GM19397 (cell line): ENCODE data around the gene GLCCI1.

ENCODE experiments used
- ATAC-seq: cut with Tn5 transposase; IDR thresholded peaks from one replicate; pipeline ENCODE4 v1.9.1; 2021; ENCODE audit warnings: mild to moderate bottlenecking, moderate library complexity; ENCODE audit not compliant: unreplicated experiment

The GLCCI1 gene

DNA sequence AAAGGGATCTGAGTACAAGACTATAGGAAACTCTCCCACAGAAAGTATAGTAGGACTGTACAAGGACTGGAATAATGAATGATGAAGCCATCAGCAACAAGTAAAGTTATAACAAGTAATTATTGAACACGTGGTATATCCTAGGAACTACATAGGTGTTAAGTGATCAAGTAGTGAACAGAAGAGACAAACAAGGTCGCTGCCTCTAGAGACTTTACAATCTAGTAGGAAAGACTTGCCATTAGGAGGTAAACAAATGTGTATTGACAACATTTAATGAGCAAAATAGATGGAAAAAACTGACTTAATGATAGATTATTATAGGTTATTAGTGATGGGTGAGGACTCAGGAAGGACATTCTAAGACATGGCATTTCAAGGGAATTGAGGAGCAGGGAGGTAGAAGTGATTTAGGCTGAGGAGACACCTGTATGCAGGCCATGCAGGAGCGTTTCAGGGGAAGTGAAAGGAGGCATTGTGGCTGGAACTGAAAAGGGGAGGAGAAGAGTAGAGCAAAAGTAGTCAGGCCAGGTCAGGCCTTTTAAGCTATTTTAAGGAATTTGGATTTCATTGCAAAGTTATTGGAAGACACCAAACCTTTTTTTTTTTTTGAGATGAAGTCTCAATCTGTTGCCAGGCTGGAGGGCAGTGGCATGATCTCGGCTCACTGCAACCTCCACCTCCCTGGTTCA, 8.5 kb upstream of the GLCCI1 start:
- peak; percentile 81 for ATAC-seq

DNA sequence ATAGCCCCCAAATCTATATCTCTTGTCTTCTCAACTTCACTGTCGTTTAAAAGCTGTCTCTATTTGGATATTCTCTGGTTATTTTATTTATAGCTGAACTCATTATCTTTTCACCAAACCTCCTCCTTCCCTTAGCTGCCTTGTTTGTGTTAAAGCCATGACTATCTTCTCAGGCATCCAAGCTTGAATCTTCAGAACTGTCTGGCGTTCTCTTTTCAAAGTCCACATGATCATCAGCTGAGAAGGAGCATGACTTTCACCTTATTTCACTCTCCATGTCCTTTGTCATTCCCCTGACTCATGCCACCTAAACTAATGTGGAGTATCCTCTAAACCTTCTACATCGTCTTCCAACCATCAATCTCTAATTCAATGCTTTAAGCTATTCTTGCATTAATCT, 5.7 kb upstream of the GLCCI1 start:
- no peak for ATAC-seq

- ATAC-seq, result no peak
Observed at GRCh38 chr7:7964250-7964649, 4.3 kb upstream of the GLCCI1 start.

DNA sequence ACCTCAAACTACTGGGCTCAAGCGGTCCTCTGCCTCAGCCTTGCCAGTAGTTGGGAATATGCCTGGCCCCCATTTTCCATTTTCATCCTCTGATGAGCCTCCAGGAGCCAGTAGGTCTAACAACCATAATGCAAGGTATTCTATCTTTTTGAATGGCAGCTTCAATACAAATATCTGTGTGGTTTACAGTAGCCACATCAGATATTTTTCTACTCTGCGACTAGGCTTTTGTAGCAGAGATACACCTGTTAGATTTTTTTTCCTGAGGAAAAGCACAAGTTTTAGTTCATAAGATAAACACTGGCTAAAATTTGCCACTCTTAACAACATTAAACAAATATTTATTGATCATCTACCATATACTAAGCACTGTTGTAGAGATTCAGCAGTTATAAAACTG, 3.9 kb upstream of the GLCCI1 start:
- no peak for ATAC-seq

DNA sequence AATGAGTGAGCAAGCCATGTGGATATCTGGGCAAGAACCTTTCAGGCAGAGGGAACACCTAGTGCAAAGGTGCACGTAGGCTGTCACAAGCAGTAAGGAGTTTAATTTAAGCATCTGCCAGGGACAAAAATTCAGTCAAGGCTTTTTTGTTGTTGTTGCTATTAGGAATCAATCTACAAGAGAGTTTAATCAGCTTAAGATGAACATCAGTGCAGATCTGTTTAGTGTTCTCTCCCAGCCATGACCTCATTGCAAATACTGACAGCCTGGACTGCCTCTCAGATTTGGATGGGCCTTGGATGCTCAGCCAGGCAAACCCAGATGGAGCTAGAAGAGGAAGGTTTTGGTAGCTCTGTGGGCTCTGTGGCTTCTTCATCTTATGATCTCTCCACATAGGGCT, 3.3 kb upstream of the GLCCI1 start:
- no peak for ATAC-seq

- ATAC-seq, result no peak
Observed at GRCh38 chr7:7966141-7966734, 2.4 kb upstream of the GLCCI1 start.

GRCh38 chr7:7967886-7968543, 581 bp upstream of the GLCCI1 start:
- no peak for ATAC-seq

DNA sequence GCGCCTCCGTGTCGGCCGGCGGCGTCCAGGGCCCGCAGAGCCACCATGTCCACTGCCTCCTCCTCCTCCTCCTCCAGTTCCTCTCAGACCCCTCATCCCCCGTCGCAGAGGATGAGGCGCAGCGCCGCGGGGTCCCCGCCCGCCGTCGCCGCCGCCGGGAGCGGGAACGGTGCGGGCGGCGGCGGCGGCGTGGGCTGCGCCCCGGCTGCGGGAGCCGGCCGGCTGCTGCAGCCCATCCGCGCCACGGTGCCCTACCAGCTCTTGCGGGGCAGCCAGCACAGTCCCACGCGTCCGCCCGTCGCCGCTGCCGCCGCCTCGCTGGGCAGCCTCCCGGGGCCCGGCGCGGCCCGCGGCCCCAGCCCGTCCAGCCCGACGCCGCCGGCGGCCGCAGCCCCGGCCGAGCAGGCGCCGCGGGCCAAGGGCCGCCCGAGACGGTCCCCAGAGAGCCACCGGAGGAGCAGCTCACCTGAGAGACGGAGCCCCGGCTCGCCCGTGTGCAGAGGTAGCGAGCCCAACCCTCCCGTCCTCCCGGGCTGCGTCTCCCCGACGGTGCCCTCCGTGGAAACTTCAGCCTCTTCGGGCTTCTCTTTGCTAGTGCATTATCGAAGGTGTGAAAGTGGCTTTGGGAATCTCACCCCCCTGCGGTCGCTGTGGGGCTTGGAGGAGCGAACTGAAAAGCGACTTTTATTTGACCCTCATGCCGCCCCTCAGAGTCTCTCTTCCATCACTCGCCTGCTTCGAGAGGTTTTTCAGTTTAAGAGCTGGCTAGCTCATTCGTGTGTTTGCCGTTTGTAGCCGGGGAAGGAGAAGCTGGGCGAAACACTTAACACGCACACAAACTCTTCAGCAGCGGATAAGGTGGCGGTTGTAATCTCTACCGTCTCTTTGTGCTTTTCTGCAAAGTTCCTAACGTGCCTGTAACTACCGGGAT, 975 bp downstream of the GLCCI1 start:
- peak; percentile 4 for ATAC-seq

GRCh38 chr7:7970237-7970530, 1.6 kb downstream of the GLCCI1 start:
- no peak for ATAC-seq

DNA sequence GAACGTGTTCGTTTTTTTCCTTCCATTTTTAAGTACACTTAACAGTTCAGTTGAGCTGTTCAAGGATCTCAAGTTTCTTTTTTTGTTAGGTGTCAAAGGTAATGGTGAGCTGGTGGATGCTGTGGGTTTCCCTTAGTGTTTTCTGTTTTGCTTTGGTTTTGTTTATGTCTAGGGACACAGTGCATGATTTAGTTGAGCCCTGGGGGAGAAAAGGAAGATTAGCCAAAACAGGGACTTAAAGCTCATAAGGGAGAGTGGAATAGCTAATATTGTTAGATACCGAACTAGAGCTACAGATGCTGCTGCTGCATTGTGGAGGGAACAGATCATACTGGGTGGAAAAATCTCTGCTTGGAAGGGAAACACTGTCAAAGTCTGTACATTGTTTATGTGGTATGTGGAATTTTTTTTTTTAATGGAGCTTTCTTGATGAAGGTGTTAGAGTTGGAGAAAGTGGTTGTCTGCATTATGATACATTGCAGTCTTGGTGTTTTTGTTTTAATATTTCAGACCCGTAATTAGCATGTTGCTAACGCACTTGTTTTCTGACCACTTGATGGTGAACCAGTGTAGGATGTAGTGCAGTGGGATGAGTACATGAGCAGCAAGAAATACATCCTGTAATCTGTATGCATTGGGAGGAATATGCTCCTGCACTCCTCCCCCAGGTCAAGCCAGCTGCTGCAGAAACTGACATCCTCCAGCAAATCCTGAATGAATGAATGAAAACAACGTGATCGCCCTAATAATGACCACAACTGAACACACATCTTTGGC, 2.1 kb downstream of the GLCCI1 start:
- ATAC-seq, result no peak

- ATAC-seq, result no peak
Observed at GRCh38 chr7:7971308-7972040, 2.9 kb downstream of the GLCCI1 start.

DNA sequence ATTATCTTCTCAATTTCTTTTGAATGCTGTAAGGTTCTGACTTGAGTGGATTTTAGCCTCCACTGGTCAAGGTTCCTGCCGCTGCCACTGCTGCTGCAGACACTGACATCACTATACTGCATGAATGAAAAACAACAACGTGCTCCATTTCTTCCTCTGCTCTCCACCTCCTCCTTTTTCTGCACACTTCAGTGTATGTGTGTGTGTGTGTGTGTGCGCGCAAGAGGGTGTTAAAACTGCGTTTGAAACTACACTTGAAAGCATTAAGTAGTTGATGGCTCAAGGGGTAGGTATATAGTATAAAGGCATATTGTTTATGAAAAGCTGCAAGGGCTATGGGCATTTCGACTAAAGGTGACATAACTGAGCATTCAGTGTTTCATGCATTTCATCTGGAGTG, 3.5 kb downstream of the GLCCI1 start:
- no peak for ATAC-seq

DNA sequence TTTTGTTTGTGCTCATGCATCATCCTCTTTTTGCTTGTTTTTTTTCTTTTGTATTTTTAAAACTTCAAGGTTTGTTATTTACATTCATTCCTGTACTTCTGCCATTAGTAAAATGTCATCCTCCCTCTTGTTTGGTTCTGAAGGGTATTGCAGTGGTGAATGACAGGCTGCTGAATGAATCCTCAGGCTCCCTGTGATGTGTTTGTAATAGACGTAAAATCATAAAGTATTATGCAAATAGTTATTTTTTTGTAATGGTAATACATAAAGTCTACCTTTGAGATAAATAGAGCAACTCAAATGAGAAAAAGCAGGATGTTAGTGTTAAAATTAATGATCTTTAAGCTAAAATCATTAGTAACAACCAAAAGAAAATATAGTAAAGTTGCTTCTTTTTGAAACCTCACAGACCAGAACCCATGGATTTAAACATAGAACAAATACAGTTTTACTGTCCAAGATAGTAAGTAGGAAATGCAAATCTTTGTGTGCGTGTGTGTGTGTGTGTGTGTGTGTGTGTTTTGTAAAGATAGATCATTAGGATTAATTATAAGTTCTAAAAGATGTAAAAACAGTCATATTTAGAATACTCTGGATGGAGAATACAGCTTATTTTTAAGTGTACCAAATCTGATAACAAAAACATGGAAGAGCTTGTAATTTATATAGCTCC, 4.5 kb downstream of the GLCCI1 start:
- no peak for ATAC-seq

GRCh38 chr7:7976677-7977076, 8.1 kb downstream of the GLCCI1 start:
- ATAC-seq, result no peak

- no peak for ATAC-seq
Observed at GRCh38 chr7:7977774-7978173, 9.2 kb downstream of the GLCCI1 start.

DNA sequence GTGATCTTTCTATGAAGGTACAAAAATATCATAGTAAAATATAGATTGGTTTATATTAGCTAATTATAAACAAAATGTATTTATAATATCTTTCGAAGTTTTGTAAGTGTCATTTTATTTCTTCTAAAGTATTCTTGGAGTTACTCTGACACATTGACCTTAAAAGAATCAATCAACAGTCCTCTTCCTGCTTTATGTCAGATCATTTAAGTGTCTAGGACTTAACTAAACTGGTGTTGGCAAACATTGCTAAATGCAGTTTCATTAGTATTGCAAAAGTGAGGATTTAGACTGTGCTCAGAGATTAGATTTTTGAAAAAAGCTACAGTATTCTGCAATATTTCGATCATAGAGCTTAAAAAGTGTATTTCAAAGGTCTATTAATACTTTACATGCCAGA, 10.3 kb downstream of the GLCCI1 start:
- ATAC-seq, result no peak

DNA sequence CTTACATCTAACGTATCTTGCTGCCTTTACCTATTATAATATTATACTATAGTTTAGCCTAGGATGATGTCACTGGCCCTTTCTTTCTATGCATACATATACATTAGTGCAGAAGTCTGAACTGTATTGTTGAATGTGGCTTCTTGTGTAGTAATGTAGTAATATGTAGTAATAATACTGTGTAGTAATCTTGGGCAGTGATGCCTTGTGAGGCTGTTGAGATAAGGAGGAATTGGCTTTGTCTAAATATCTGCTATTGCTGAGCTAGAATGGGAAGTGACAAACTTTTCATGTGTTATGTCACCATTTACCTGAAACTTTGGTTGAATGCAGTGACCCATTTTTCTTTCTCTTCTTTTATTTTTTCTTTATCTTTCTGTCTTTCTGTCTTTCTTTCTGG, 11.0 kb downstream of the GLCCI1 start:
- ATAC-seq, result no peak

DNA sequence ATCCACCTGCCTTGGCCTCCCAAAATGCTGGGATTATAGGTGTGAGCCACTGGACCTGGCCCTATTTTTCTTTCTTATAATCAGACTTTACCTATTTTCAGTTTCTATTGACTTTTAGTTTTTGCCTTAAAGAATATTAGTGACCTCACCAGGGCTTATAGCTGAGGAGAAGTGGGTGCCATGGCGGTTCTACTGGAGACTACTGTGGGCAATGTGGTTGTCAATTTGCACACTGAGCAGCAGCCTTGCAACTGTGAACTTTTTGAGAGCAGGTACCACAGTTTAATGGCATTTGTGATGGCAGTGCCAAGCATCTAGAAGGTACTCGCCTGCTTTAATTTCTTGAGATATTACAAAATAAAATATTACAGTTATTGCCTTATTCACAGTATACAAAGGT, 11.5 kb downstream of the GLCCI1 start:
- ATAC-seq, result no peak

DNA sequence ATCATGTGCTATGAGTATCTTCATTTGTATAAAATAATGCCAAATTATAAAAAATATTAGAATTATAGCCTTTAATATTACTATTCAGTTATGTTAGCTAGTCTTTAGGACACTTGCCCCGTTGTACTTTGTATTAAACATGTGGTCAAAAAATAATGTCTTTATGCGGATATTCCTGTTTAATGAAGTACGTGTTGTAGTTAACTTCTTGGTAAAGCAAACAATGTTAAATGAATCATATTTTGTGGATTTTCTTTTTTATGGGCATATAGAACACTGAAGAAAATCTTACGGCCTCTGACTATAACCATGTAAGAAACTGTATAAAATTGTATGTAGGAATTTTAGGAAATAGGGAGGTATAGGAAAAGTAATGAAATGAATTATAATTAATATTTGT, 14.3 kb downstream of the GLCCI1 start:
- ATAC-seq, result no peak

DNA sequence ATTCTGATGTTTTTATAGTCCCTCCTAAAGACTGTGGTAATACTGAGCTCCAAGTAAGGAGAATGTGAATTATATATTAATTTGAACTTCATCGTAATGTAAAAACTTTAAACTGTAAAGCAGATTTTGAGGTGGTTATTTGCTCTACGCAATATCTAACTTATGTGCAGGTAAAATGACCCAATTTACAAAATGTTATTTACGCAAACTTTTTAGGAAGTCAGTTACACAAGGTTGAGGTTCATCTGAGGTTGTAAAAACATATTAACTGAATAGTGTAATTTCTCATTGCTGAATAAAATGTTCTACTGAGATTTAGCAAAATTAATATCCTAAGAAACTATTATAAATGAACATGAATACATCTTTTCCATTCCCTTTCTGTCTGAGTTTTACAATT, 15.8 kb downstream of the GLCCI1 start:
- ATAC-seq, result no peak
